ENCODE measurements around the gene BANF1.

BANF1 gene

GRCh38 chr11:66001942-66002647 is at the start of gene BANF1, which contains the start of gene EIF1AD:
Gene BANF1, plus strand, starts transcription at chr11:66002503. Its CDS starts 748 bp downstream, at chr11:66003251.
Gene EIF1AD, minus strand, starts transcription at chr11:66002157. Its CDS starts 1,768 bp downstream, at chr11:66000389.
- no peak for TF ChIP-seq CTCF (IDR thresholded peaks at IDR 0.05; ENCODE audit: low read depth, low read length)
- no peaks in the 10 kb centered on the region for H3K27me3 ChIP-seq (ENCODE audit: insufficient read depth, low read depth, severe bottlenecking)
- peak within 1 kb of the TSS; percentile 87 for H3K4me3 ChIP-seq (ENCODE audit: low read depth, low read length)
- peak within 1 kb of the TSS; percentile 95 for H3K27ac ChIP-seq
- peak; percentile 93 for DNase-seq
- H3K36me3 ChIP-seq, result peaks cover 57% of the 10 kb centered on the region
- no peaks in the 10 kb centered on the region for H3K9me3 ChIP-seq (ENCODE audit: severe bottlenecking)

- DNase-seq, result no peak
- Histone ChIP-seq H3K27me3 (ENCODE audit: insufficient read depth, low read depth, severe bottlenecking) (no peaks in the 10 kb centered on the region), H3K4me3 (ENCODE audit: low read depth, low read length) (no peak overlapping the region), H3K27ac (no peak overlapping the region), H3K36me3 (no peaks in the 10 kb centered on the region), H3K9me3 (ENCODE audit: severe bottlenecking) (no peaks in the 10 kb centered on the region)
- TF ChIP-seq CTCF (IDR thresholded peaks at IDR 0.05; ENCODE audit: low read depth, low read length), result no peak
Measured at GRCh38 chr11:65953471-65953870, 48.8 kb upstream of the BANF1 start.

GRCh38 chr11:65954771-65955170 is 47.5 kb upstream of the BANF1 start:
- no peak overlapping the region for H3K27ac ChIP-seq
- no peaks in the 10 kb centered on the region for H3K36me3 ChIP-seq
- no peak for TF ChIP-seq CTCF (IDR thresholded peaks at IDR 0.05; ENCODE audit: low read depth, low read length)
- H3K27me3 ChIP-seq (ENCODE audit: insufficient read depth, low read depth, severe bottlenecking), result no peaks in the 10 kb centered on the region
- DNase-seq, result no peak
- H3K9me3 ChIP-seq (ENCODE audit: severe bottlenecking), result no peaks in the 10 kb centered on the region
- H3K4me3 ChIP-seq (ENCODE audit: low read depth, low read length), result no peak overlapping the region

- DNase-seq, result no peak
- no peaks in the 10 kb centered on the region for H3K9me3 ChIP-seq (ENCODE audit: severe bottlenecking)
- no peak for TF ChIP-seq CTCF (IDR thresholded peaks at IDR 0.05; ENCODE audit: low read depth, low read length)
- no peak overlapping the region for H3K4me3 ChIP-seq (ENCODE audit: low read depth, low read length)
- no peaks in the 10 kb centered on the region; the same call in 1 of the 2 replicates for H3K36me3 ChIP-seq
- no peak overlapping the region for H3K27ac ChIP-seq
- no peaks in the 10 kb centered on the region for H3K27me3 ChIP-seq (ENCODE audit: insufficient read depth, low read depth, severe bottlenecking)
Measured at GRCh38 chr11:65958291-65958690, 44.0 kb upstream of the BANF1 start.

GRCh38 chr11:65958774-65959420 is 43.4 kb upstream of the BANF1 start:
- Histone ChIP-seq H3K27ac (no peak overlapping the region), H3K4me3 (ENCODE audit: low read depth, low read length) (no peak overlapping the region), H3K36me3 (peaks cover 3% of the 10 kb centered on the region), H3K9me3 (ENCODE audit: severe bottlenecking) (no peaks in the 10 kb centered on the region), H3K27me3 (ENCODE audit: insufficient read depth, low read depth, severe bottlenecking) (no peaks in the 10 kb centered on the region)
- no peak for DNase-seq
- TF ChIP-seq CTCF (IDR thresholded peaks at IDR 0.05; ENCODE audit: low read depth, low read length), result no peak

Measured in WERI-Rb-1 (cell line).